Psoas muscle (tissue), 8 donors: ENCODE measurements around the gene LRBA. TPM values are rescaled to one million over a fixed set of nuclear protein-coding genes. Genes with fewer than 3 reads are reported as not detected.

ENCODE experiments used
- ATAC-seq, 4 donors: fragments of 200-7000 bp; cut with Tn5 transposase; one replicate each; pipeline ENCODE4 v1.9.1; 2020; ENCODE audit warnings: moderate library complexity in 3 of 4, mild to moderate bottlenecking in 2 of 4
- DNase-seq, 2 donors: peaks; one replicate each; pipeline ENCODE4 v3.0.0-alpha.2; 2020
- H3K27ac ChIP-seq: fragments of 200-600 bp; one replicate; pipeline ENCODE4 v1.8.0; 2022
- H3K27me3 ChIP-seq, 3 donors: fragments of 200-600 bp in 1 of 3; one replicate each; pipeline versions ENCODE4 v1.6.1 to v1.8.0; 2013 to 2022; ENCODE audit warnings: low read length in 2 of 3, mild to moderate bottlenecking in 2 of 3, moderate library complexity in 1 of 3; ENCODE audit not compliant: insufficient read depth in 3 of 3
- H3K36me3 ChIP-seq, 2 donors: fragments of 200-600 bp in 1 of 2; one replicate each; pipeline versions ENCODE4 v1.6.1 to v1.8.0; 2013 to 2022; ENCODE audit warnings: low read depth in 1 of 2, mild to moderate bottlenecking in 1 of 2, moderate library complexity in 1 of 2; ENCODE audit not compliant: insufficient read depth in 1 of 2
- H3K4me1 ChIP-seq: fragments of 200-600 bp; one replicate; pipeline ENCODE4 v1.8.0; 2022
- H3K4me3 ChIP-seq: fragments of 200-600 bp; one replicate; pipeline ENCODE4 v1.8.0; 2022; ENCODE audit warnings: mild to moderate bottlenecking
- H3K9me3 ChIP-seq: fragments of 200-600 bp; one replicate; pipeline ENCODE4 v1.8.0; 2022
- WGBS, 3 donors: extraction: QIAGEN DNeasy Blood & Tissue Kit; methylation state at CpG; one replicate each; pipeline versions ENCODE4 v1.1.6 to v1.1.7; 2013; 5-methylcytosine and 5-hydroxymethylcytosine counted together
- intact Hi-C, 2 donors: fragments of 100-400 bp; cut with DNase I; formaldehyde crosslinking; loops; one replicate each; pipeline versions ENCODE4 v1.11.0 to v1.14.2; 2022
- polyA plus RNA-seq, 3 donors: library from polyadenylated mRNA; stranded (reverse); fragments of 200-250 nt; gene quantifications; one replicate each; pipeline ENCODE4 v1.2.3, GENCODE V29; 2013
- total RNA-seq, 4 donors: library from RNA; stranded (reverse); fragmentation: NEBNext Ultra II Directional in 2 of 4; extraction: Animal tissue kit (Norgen Biotek cat#: 25700) in 2 of 4; gene quantifications; one replicate each; pipeline versions ENCODE4 v1.2.1 to v1.2.4, GENCODE V29; 2021 to 2023
- TF ChIP-seq, protein P1 (sequence below): fragments of 200-600 bp; IDR thresholded peaks from one replicate; pipeline ENCODE4 v1.8.0; 2022; ENCODE audit warnings: antibody characterized with exemption
- donor health status: healthy with polysubstance abuse.
- donor health status: DM: no; HTN: no; CAD: no; lungs with moderate emphysema.
- donor health status: Bipolar disorder and iron deficiency.
- donor health status: healthy.
- donor health status: DM: yes; HTN: yes; CAD: no.
- donor health status: DM: no; HTN: no; CAD: no.
- donor health status: DM: no; HTN: no; CAD: no.
- donor health status: DM: yes; HTN: yes; CAD: no.

The LRBA gene
- total and polyA plus RNA-seq, 7 donors = 2.9 to 10.6 (median 6.4) TPM

DNA sequence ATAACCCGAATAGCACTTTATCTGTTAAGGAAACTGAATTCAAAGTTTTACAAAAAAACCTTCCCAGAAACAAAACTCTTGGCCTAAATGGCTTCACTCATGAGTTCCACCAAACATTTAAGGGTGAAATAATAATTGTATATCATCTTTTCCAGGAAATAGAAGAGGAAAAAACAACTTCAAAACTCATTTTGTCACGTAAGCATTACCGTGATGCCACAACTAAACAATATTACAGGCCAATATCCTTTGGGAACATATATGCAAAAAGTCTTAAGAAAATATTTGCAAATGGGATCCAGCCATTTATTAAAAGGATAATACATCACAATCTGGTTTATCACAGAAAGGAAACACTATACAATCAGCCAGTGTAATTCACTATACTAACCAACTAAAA is 563.2 kb downstream of the LRBA start:
- whole genome bisulfite sequencing, 3 donors = 82 to 90% (median 90%) methylated on average over 3 of the region's 3 CpGs
- no peaks in the 10 kb centered on the region for H3K4me1 ChIP-seq
- intact Hi-C loops = no loop called here

DNA sequence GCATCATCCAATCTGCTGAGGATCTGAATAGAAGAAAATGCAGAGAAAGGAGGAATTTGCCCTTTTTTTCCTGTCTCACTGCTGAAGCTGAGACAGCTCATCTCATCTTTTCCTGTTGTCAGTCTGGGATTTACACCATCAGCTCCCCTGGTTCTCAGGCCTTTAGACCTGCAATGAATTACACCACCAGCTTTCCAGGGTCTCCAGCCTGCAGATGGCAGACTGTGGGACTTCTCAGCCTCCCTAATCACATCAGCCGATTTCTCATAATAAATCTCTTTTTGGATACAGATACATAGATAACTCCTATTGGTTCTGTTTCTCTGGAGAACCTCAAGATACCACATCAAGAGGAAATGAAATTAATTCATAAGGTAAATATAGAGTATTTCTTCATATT is 567.7 kb downstream of the LRBA start:
- ATAC-seq (no peak), DNase-seq (no peak)
- Histone ChIP-seq H3K36me3 (no peaks in the 10 kb centered on the region), H3K27ac (no peak overlapping the region), H3K9me3 (no peaks in the 10 kb centered on the region), H3K4me3 (no peak overlapping the region), H3K27me3 (no peaks in the 10 kb centered on the region), H3K4me1 (no peaks in the 10 kb centered on the region)
- 63 to 80% (median 71%) methylated on average over 1 of the region's 1 CpG for WGBS, 3 donors
- intact Hi-C loops = no loop called here
- TF ChIP-seq, protein P1, sequence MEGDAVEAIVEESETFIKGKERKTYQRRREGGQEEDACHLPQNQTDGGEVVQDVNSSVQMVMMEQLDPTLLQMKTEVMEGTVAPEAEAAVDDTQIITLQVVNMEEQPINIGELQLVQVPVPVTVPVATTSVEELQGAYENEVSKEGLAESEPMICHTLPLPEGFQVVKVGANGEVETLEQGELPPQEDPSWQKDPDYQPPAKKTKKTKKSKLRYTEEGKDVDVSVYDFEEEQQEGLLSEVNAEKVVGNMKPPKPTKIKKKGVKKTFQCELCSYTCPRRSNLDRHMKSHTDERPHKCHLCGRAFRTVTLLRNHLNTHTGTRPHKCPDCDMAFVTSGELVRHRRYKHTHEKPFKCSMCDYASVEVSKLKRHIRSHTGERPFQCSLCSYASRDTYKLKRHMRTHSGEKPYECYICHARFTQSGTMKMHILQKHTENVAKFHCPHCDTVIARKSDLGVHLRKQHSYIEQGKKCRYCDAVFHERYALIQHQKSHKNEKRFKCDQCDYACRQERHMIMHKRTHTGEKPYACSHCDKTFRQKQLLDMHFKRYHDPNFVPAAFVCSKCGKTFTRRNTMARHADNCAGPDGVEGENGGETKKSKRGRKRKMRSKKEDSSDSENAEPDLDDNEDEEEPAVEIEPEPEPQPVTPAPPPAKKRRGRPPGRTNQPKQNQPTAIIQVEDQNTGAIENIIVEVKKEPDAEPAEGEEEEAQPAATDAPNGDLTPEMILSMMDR = no peak

More for the DNA sequence above, 563.2 kb downstream of the LRBA start:
- TF ChIP-seq, protein P1 = no peak
- H3K27ac ChIP-seq = no peak overlapping the region
- no peaks in the 10 kb centered on the region for H3K27me3 ChIP-seq
- H3K9me3 ChIP-seq = peaks cover 9% of the 10 kb centered on the region
- ATAC-seq (no peak), DNase-seq (no peak)
- H3K36me3 ChIP-seq = no peaks in the 10 kb centered on the region
- H3K4me3 ChIP-seq = no peak overlapping the region

- H3K27ac ChIP-seq = no peak overlapping the region
Observed at GRCh38 chr4:150439451-150439933, 575.6 kb downstream of the LRBA start.

DNA sequence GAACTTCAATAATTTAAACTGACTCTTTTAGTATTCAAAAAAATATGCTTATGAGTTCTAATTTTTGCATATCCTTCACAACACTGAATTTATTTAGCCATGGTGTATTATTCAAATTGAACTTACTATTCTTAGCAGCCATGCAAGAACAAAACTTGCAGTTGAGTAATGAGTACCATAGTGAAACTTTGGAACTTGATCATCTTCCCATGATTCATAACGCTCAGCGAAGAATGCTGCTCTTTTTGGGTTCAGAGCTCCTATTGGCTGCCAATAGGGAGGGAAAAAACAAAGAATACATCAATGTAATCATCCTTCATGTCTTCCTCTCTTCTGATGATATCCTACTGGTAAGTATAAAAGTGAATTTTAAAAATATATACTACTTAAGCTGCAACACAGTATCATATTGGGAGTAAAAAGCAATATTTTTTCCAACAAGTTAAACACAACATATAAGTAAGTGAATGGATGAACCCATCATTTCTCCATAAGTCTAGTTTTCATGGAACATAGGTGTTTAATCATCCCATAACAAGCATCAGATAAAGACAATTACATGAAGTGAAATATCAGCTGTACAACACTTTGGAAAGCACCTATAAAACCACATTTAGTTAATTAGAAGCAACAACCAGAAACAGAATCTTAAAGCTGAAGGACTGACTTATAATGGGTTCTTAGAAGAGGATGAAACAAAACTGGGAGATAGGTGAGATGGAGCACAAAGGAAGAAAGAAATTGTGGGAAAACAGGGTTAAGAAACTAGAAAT is 578.3 kb downstream of the LRBA start:
- intact Hi-C loops = no loop called here
- no peak overlapping the region for H3K4me3 ChIP-seq
- no peak for ATAC-seq
- no peaks in the 10 kb centered on the region for H3K27me3 ChIP-seq
- TF ChIP-seq, protein P1 = no peak
- no peaks in the 10 kb centered on the region for H3K9me3 ChIP-seq
- no peak overlapping the region for H3K27ac ChIP-seq
- H3K4me1 ChIP-seq = no peaks in the 10 kb centered on the region
- WGBS, 3 donors = 94 to 99% (median 96%) methylated on average over 2 of the region's 2 CpGs
- DNase-seq = no peak
- no peaks in the 10 kb centered on the region for H3K36me3 ChIP-seq

More at GRCh38 chr4:150439451-150439933, 575.6 kb downstream of the LRBA start:
- TF ChIP-seq, protein P1 = no peak
- WGBS, 3 donors = 89 to 90% (median 89%) methylated on average over 3 of the region's 3 CpGs
- H3K27me3 ChIP-seq = no peaks in the 10 kb centered on the region
- no peak overlapping the region for H3K4me3 ChIP-seq
- H3K9me3 ChIP-seq = no peaks in the 10 kb centered on the region
- DNase-seq = no peak
- no peaks in the 10 kb centered on the region for H3K4me1 ChIP-seq
- no peaks in the 10 kb centered on the region for H3K36me3 ChIP-seq
- intact Hi-C loops = no loop called here
- no peak for ATAC-seq
